Endothelial cell of umbilical vein (primary cell): Measurements from ENCODE around the gene MCEMP1.

ENCODE experiments used
- EZH2 ChIP-seq: IDR thresholded peaks from 2 replicates; pipeline ENCODE4 v1.6.1; 2012; ENCODE audit warnings: borderline replicate concordance, low read depth, mild to moderate bottlenecking, moderate library complexity, low read length, inconsistent platforms; ENCODE audit not compliant: severe bottlenecking
- JUN ChIP-seq: IDR thresholded peaks from 2 replicates; pipeline ENCODE4 v1.6.1; 2011; ENCODE audit warnings: borderline replicate concordance, low read depth; ENCODE audit not compliant: insufficient read length, insufficient read depth
- POLR2A ChIP-seq: IDR thresholded peaks from 2 replicates; pipeline ENCODE4 v1.6.1; 2012; ENCODE audit warnings: low read depth, mild to moderate bottlenecking, control low read depth, low read length
- POLR2AphosphoS5 ChIP-seq: IDR thresholded peaks from 2 replicates; pipeline ENCODE4 v1.6.1; 2012; ENCODE audit warnings: low read depth, mild to moderate bottlenecking, control low read depth, low read length, moderate library complexity; ENCODE audit not compliant: insufficient read depth
- TF ChIP-seq, protein P1 (sequence below), 2 donors: IDR thresholded peaks; 1 replicate in 1 of 2; 2 replicates in 1 of 2; pipeline ENCODE4 v1.5.1; 2011; ENCODE audit warnings: low read length in 2 of 2, mild to moderate bottlenecking in 2 of 2, moderate library complexity in 2 of 2, control low read depth in 1 of 2, inconsistent platforms in 1 of 2, low read depth in 1 of 2; ENCODE audit not compliant: insufficient read depth in 1 of 2; ENCODE audit errors: extremely low read depth in 1 of 2

GRCh38 chr19:7676854-7677253, at the start of gene MCEMP1:
- TF ChIP-seq POLR2A (no peak), POLR2AphosphoS5 (no peak), JUN (no peak), EZH2 (no peak)
- TF ChIP-seq, protein P1, sequence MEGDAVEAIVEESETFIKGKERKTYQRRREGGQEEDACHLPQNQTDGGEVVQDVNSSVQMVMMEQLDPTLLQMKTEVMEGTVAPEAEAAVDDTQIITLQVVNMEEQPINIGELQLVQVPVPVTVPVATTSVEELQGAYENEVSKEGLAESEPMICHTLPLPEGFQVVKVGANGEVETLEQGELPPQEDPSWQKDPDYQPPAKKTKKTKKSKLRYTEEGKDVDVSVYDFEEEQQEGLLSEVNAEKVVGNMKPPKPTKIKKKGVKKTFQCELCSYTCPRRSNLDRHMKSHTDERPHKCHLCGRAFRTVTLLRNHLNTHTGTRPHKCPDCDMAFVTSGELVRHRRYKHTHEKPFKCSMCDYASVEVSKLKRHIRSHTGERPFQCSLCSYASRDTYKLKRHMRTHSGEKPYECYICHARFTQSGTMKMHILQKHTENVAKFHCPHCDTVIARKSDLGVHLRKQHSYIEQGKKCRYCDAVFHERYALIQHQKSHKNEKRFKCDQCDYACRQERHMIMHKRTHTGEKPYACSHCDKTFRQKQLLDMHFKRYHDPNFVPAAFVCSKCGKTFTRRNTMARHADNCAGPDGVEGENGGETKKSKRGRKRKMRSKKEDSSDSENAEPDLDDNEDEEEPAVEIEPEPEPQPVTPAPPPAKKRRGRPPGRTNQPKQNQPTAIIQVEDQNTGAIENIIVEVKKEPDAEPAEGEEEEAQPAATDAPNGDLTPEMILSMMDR (IDR thresholded peaks at IDR 0.05; ENCODE audit: extremely low read depth in 1 of 2, insufficient read depth in 1 of 2, low read depth in 1 of 2, low read length in 2 of 2) = no peak
